Endothelial cell of hepatic sinusoid (primary cell): Measurements from ENCODE around the gene CLDN6.

Experiments used
- in situ Hi-C: cut with HindIII; loops from 2 replicates; pipeline ENCODE4 v1.10.0; 2017; ENCODE audit warnings: low sequenced_read_pairs

The CLDN6 gene

GRCh38 chr16:2992383-2993081 lies 25.5 kb downstream of the CLDN6 start:
- in situ Hi-C loops: no loop called here

- in situ Hi-C loops: no loop called here
Measured at GRCh38 chr16:2991566-2992261, 26.3 kb downstream of the CLDN6 start.

- in situ Hi-C loops: no loop called here
Measured at GRCh38 chr16:2990891-2991290, 27.1 kb downstream of the CLDN6 start.

- in situ Hi-C loops: no loop called here
Measured at GRCh38 chr16:2988590-2989099, 29.3 kb downstream of the CLDN6 start.

- in situ Hi-C loops: no loop called here
Measured at GRCh38 chr16:2987833-2988232, 30.1 kb downstream of the CLDN6 start.

- in situ Hi-C loops: no loop called here
Measured at GRCh38 chr16:2987286-2987685, 30.7 kb downstream of the CLDN6 start.

- in situ Hi-C loops: no loop called here
Measured at GRCh38 chr16:2986623-2987188, 31.3 kb downstream of the CLDN6 start.

GRCh38 chr16:2985893-2986355 lies 32.1 kb downstream of the CLDN6 start:
- in situ Hi-C loops: no loop called here

- in situ Hi-C loops: no loop called here
Measured at GRCh38 chr16:2985462-2985861, 32.5 kb downstream of the CLDN6 start.

GRCh38 chr16:2983706-2984136 lies 34.3 kb downstream of the CLDN6 start:
- in situ Hi-C loops: no loop called here

- in situ Hi-C loops: no loop called here
Measured at GRCh38 chr16:2982402-2982801, 35.6 kb downstream of the CLDN6 start.

GRCh38 chr16:2981899-2982250 lies 36.1 kb downstream of the CLDN6 start:
- in situ Hi-C loops: no loop called here

- in situ Hi-C loops: no loop called here
Measured at GRCh38 chr16:2981177-2981898, 36.6 kb downstream of the CLDN6 start.

- in situ Hi-C loops: no loop called here
Measured at GRCh38 chr16:2980227-2981176, 37.5 kb downstream of the CLDN6 start, which contains the start of gene PKMYT1. PKMYT1 (minus strand) TSS chr16:2980446; CDS start chr16:2979657, 789 bp downstream.

GRCh38 chr16:2979669-2980226 lies 38.2 kb downstream of the CLDN6 start:
- in situ Hi-C loops: no loop called here

GRCh38 chr16:2977440-2977839 lies 40.5 kb downstream of the CLDN6 start:
- in situ Hi-C loops: no loop called here

GRCh38 chr16:2976673-2977072 lies 41.3 kb downstream of the CLDN6 start:
- in situ Hi-C loops: no loop called here

GRCh38 chr16:2976201-2976600 lies 41.8 kb downstream of the CLDN6 start:
- in situ Hi-C loops: no loop called here

- in situ Hi-C loops: no loop called here
Measured at GRCh38 chr16:2975161-2975795, 42.7 kb downstream of the CLDN6 start.
